HG02973 (cell line): ENCODE measurements around the gene MRPL51.
A peak's percentile ranks its signal among the peaks of the same experiment; 100 is the strongest.

Source experiments
- ATAC-seq: cut with Tn5 transposase; IDR thresholded peaks from one replicate; pipeline ENCODE4 v1.9.1; 2021; ENCODE audit warnings: moderate library complexity; ENCODE audit not compliant: unreplicated experiment

Gene MRPL51

GRCh38 chr12:6462234-6462995, 30.6 kb downstream of the MRPL51 start:
- ATAC-seq = peak; percentile 3

- ATAC-seq = peak; percentile 75
These were observed 31.4 kb downstream of the MRPL51 start for GRCh38 chr12:6461401-6462233.

GRCh38 chr12:6460751-6461371, 32.2 kb downstream of the MRPL51 start:
- no peak for ATAC-seq

- no peak for ATAC-seq
These were observed 34.1 kb downstream of the MRPL51 start for GRCh38 chr12:6459004-6459337.

- no peak for ATAC-seq
These were observed 34.6 kb downstream of the MRPL51 start for GRCh38 chr12:6458281-6459003.

- ATAC-seq = no peak
These were observed 35.7 kb downstream of the MRPL51 start for GRCh38 chr12:6457220-6457945.

- no peak for ATAC-seq
These were observed 40.0 kb downstream of the MRPL51 start for GRCh38 chr12:6452944-6453630.

- peak; percentile 1 for ATAC-seq
These were observed 40.7 kb downstream of the MRPL51 start for GRCh38 chr12:6452245-6452943.

GRCh38 chr12:6451348-6452244, 41.5 kb downstream of the MRPL51 start, which contains the start of gene TAPBPL:
TAPBPL (plus strand) TSS chr12:6452042; CDS start chr12:6452249, 207 bp downstream.
- ATAC-seq = peak; percentile 61

GRCh38 chr12:6450869-6451347, 42.2 kb downstream of the MRPL51 start:
- no peak for ATAC-seq

- no peak for ATAC-seq
These were observed 42.8 kb downstream of the MRPL51 start for GRCh38 chr12:6450091-6450868.

- no peak for ATAC-seq
These were observed 48.1 kb downstream of the MRPL51 start, which contains the start of gene CD27 for GRCh38 chr12:6444704-6445688. CD27 (plus strand) TSS chr12:6444955; CDS start chr12:6445096, 141 bp downstream.

GRCh38 chr12:6444031-6444430, 49.0 kb downstream of the MRPL51 start:
- ATAC-seq = no peak

- ATAC-seq = no peak
These were observed 49.6 kb downstream of the MRPL51 start for GRCh38 chr12:6443361-6443983.

GRCh38 chr12:6442836-6443235, 50.2 kb downstream of the MRPL51 start:
- no peak for ATAC-seq
